ENCODE data around the gene LCN2. TPM values are rescaled to one million over a fixed set of nuclear protein-coding genes. Genes with fewer than 3 reads are reported as not detected.

LCN2 gene
- total and polyA plus RNA-seq, 2 experiments from 2014 or later, result 2.0 TPM; not detected in 1

DNA sequence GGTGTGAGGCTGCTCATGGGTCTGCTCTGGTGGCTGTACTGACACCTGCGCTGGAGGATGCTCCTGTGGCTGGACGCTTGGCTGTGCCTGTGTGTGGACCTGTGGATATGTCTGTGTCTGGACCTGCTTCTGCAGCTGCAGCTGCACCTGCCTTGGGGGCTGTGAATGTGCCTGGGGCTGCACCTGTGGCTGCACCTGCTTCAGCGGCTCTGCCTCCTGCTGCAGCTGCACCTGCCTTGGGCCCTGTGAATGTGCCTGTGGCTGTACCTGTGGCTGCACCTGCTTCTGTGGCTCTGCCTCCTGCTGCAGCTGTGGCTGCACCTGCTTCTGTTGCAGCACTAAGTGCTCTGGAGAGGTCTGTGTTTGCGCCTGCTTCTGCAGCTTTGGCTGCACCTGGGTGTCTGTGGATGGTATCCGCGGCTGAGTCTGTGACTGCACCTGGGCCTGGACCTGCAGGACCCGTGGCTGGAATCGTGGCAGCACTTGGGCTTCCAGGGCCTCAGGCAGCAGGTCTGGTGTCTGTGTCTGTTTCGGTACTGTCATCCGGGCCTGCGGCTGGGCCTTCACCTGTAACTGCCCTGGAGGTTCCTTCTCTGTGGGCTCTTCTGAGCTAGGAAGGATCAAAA, 29.7 kb downstream of the LCN2 start:
- ATAC-seq (no peak), DNase-seq (ENCODE audit: low spot score) (no peak)
- Histone ChIP-seq H2AFZ (no peak overlapping the region), H3K27ac (ENCODE audit: low read depth) (no peak overlapping the region), H3K4me3 (no peak overlapping the region), H3K27me3 (ENCODE audit: insufficient read depth) (no peaks in the 10 kb centered on the region), H4K20me1 (replicated peaks; ENCODE audit: insufficient read depth) (0 out of 2 replicates have a peak, but pooled peaks cover 7% of the 10 kb centered on the region), H3K4me1 (ENCODE audit: insufficient read depth) (no peaks in the 10 kb centered on the region), H3K9me2 (ENCODE audit: insufficient read depth) (no peaks in the 10 kb centered on the region), H3K79me2 (replicated peaks; ENCODE audit: insufficient read depth) (no peaks in the 10 kb centered on the region), H3K4me2 (no peak overlapping the region), H3K36me3 (ENCODE audit: insufficient read depth) (peaks cover 3% of the 10 kb centered on the region; the same call in 1 of the 2 replicates), H3F3A (replicated peaks; ENCODE audit: low read depth) (0 out of 2 replicates have a peak, but pooled peaks cover under 1% of the 10 kb centered on the region)
- H3K27me3 Mint-ChIP-seq (ENCODE audit: insufficient read depth, low read depth, poor library complexity), result peaks cover 7% of the 10 kb centered on the region
- TF ChIP-seq ZNF114 (CRISPR knock-in tag; IDR thresholded peaks at IDR 0.05), result no peak
- H3K36me3 Mint-ChIP-seq (ENCODE audit: low read depth), result peaks cover 62% of the 10 kb centered on the region
- H3K27ac Mint-ChIP-seq, result no peak overlapping the region
- no peak overlapping the region for H3K4me3 Mint-ChIP-seq
- H3K4me1 Mint-ChIP-seq, result no peaks in the 10 kb centered on the region
- no peaks in the 10 kb centered on the region; the same call in 2 of the 3 replicates for H3K9me3 Mint-ChIP-seq

DNA sequence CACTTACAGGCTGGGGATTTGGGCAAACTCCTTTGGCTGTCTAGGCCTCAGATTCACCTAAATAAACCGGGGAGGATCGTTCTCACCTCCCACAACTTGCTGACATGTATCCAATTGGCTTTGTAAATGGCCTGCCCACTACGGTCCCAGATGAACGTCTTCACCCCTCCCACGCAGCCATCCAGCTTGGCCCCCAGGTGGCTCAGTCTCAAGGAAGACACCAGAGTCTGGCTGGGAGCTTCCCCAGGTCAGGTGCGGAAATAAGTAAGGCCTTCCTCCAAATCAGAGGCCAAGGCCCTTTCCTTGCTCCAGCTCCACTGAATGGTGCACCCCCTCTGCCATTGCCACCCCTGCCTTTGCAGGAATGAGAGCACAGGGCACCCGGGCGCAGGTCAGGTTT, 30.7 kb downstream of the LCN2 start:
- H3K9me2 ChIP-seq (ENCODE audit: insufficient read depth), result no peaks in the 10 kb centered on the region
- H3K4me1 ChIP-seq (ENCODE audit: insufficient read depth), result no peaks in the 10 kb centered on the region
- 0 out of 2 replicates have a peak, but pooled peaks cover 3% of the 10 kb centered on the region for H3F3A ChIP-seq (replicated peaks; ENCODE audit: low read depth)
- no peak overlapping the region for H3K4me2 ChIP-seq
- Mint-ChIP-seq H3K27me3 (ENCODE audit: insufficient read depth, low read depth, poor library complexity) (peaks cover 7% of the 10 kb centered on the region), H3K36me3 (ENCODE audit: low read depth) (peaks cover 61% of the 10 kb centered on the region), H3K4me1 (no peaks in the 10 kb centered on the region), H3K4me3 (no peak overlapping the region), H3K9me3 (no peaks in the 10 kb centered on the region; the same call in 2 of the 3 replicates), H3K27ac (no peak overlapping the region)
- 0 out of 2 replicates have a peak, but pooled peaks cover 7% of the 10 kb centered on the region for H4K20me1 ChIP-seq (replicated peaks; ENCODE audit: insufficient read depth)
- no peak overlapping the region for H2AFZ ChIP-seq
- H3K27me3 ChIP-seq (ENCODE audit: insufficient read depth), result no peaks in the 10 kb centered on the region
- no peak overlapping the region for H3K4me3 ChIP-seq
- no peak overlapping the region for H3K27ac ChIP-seq (ENCODE audit: low read depth)
- ATAC-seq, result no peak
- H3K36me3 ChIP-seq (ENCODE audit: insufficient read depth), result peaks cover 3% of the 10 kb centered on the region; the same call in 1 of the 2 replicates
- no peaks in the 10 kb centered on the region for H3K79me2 ChIP-seq (replicated peaks; ENCODE audit: insufficient read depth)
- no peak for DNase-seq (ENCODE audit: low spot score)
- no peak for TF ChIP-seq ZNF462 (CRISPR knock-in tag; IDR thresholded peaks at IDR 0.05)
- no peak for TF ChIP-seq STAT1 (IDR thresholded peaks at IDR 0.05; ENCODE audit: unreplicated experiment)
- no peak for TF ChIP-seq POLR2AphosphoS5 (IDR thresholded peaks at IDR 0.05; ENCODE audit: low read depth)
- TF ChIP-seq ZNF331 (CRISPR knock-in tag; IDR thresholded peaks at IDR 0.05; ENCODE audit: low read depth), result no peak
- TF ChIP-seq, protein P1, sequence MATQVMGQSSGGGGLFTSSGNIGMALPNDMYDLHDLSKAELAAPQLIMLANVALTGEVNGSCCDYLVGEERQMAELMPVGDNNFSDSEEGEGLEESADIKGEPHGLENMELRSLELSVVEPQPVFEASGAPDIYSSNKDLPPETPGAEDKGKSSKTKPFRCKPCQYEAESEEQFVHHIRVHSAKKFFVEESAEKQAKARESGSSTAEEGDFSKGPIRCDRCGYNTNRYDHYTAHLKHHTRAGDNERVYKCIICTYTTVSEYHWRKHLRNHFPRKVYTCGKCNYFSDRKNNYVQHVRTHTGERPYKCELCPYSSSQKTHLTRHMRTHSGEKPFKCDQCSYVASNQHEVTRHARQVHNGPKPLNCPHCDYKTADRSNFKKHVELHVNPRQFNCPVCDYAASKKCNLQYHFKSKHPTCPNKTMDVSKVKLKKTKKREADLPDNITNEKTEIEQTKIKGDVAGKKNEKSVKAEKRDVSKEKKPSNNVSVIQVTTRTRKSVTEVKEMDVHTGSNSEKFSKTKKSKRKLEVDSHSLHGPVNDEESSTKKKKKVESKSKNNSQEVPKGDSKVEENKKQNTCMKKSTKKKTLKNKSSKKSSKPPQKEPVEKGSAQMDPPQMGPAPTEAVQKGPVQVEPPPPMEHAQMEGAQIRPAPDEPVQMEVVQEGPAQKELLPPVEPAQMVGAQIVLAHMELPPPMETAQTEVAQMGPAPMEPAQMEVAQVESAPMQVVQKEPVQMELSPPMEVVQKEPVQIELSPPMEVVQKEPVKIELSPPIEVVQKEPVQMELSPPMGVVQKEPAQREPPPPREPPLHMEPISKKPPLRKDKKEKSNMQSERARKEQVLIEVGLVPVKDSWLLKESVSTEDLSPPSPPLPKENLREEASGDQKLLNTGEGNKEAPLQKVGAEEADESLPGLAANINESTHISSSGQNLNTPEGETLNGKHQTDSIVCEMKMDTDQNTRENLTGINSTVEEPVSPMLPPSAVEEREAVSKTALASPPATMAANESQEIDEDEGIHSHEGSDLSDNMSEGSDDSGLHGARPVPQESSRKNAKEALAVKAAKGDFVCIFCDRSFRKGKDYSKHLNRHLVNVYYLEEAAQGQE (IDR thresholded peaks at IDR 0.05; ENCODE audit: unreplicated experiment), result no peak
- no peak for TF ChIP-seq EZH2phosphoT487 (IDR thresholded peaks at IDR 0.05; ENCODE audit: unreplicated experiment)
- no peak for TF ChIP-seq JUNB (IDR thresholded peaks at IDR 0.05; ENCODE audit: unreplicated experiment)
- TF ChIP-seq, protein P2, sequence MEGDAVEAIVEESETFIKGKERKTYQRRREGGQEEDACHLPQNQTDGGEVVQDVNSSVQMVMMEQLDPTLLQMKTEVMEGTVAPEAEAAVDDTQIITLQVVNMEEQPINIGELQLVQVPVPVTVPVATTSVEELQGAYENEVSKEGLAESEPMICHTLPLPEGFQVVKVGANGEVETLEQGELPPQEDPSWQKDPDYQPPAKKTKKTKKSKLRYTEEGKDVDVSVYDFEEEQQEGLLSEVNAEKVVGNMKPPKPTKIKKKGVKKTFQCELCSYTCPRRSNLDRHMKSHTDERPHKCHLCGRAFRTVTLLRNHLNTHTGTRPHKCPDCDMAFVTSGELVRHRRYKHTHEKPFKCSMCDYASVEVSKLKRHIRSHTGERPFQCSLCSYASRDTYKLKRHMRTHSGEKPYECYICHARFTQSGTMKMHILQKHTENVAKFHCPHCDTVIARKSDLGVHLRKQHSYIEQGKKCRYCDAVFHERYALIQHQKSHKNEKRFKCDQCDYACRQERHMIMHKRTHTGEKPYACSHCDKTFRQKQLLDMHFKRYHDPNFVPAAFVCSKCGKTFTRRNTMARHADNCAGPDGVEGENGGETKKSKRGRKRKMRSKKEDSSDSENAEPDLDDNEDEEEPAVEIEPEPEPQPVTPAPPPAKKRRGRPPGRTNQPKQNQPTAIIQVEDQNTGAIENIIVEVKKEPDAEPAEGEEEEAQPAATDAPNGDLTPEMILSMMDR (conservative IDR thresholded peaks at IDR 0.05; ENCODE audit: low read depth in 2 of 2), result no peak
- no peak for TF ChIP-seq CREB1 (CRISPR knock-in tag; IDR thresholded peaks at IDR 0.05; ENCODE audit: low read depth)

Data from GM23338 (cell line).